NCI-H69 (cell line): ENCODE results near the gene KLHL34.

ENCODE experiments used
- DNase-seq: peaks from one replicate; lab custom pipeline; 2025; lab: John Stamatoyannopoulos, UW

Gene KLHL34

DNA sequence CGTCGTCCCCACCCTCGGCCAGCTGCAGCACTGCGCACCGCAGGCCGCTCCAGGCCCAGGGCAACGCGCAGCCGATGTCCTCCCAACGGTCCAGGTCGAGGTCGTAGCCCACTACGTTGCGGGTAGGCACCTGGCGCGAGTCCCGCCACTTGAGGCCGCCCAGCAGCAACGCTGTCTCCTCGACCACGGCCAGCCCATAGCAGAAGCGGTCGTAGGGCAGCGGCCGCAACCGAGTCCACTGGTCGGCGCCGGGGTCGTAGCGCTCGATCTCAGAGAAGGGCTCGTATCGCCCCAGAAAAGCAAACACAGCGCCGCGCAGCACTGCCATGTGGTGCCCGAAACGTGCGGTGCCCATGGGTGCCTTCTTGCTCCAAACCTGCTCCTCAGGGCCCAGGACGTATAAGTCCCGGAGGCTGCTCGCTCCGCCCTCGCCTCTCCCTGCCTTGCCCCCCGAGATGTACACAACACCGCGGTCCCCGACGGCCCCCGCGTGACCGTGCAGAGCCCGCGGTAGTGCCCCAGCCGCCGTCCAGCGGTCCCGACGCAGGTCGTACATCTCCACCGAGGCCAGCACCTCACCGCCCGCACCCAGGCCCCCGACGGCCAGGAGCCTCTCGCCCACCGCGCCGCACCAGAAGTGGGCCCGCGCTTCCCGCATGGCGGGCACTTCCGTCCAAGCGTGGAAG is 2.1 kb downstream of the KLHL34 start:
- DNase-seq: no peak

- no peak for DNase-seq
These were observed 12.2 kb downstream of the KLHL34 start for GRCh38 chrX:21645886-21646285.

GRCh38 chrX:21645431-21645830 is 12.7 kb downstream of the KLHL34 start:
- DNase-seq: no peak

DNA sequence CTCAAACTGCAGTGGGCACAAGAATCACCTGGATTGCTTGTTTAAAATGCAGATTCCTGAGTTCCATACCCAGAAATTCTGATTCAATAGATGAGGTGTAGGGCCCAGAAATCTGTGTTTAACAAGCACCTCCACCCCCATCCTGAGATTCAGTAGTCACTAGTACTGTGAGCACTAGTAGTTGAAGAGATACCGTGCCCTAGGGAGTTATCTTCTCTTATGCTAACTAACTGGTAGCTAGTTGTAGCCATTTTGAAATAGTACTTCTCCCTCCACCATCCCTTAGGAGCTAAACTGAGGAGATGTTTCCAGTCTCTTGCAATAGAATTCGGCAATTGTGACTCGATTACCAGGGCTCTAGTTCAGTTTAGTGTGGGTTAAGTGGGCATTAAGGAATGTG is 18.4 kb downstream of the KLHL34 start:
- DNase-seq: no peak

DNA sequence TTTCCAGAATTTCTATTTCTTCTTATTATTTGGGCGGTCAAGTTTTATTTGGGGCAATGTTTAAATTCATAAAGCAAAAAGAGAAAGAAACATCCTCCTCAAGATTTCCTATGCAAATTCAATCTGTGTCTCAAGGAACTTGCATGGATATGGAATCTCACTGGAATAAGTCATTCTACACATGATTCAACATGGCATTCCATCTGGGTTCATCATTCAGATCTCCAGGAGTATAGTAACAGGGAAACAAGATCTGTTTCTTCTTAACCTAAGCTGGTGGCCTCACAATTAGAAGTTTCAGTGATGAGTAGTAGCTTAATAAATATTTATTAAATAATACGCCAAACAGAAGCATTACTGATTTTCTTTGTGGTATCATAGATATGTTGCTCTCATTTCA is 19.8 kb downstream of the KLHL34 start:
- no peak for DNase-seq

GRCh38 chrX:21632027-21632426 is 26.1 kb downstream of the KLHL34 start:
- DNase-seq: no peak

- no peak for DNase-seq
These were observed 34.2 kb downstream of the KLHL34 start for GRCh38 chrX:21623778-21624501.

DNA sequence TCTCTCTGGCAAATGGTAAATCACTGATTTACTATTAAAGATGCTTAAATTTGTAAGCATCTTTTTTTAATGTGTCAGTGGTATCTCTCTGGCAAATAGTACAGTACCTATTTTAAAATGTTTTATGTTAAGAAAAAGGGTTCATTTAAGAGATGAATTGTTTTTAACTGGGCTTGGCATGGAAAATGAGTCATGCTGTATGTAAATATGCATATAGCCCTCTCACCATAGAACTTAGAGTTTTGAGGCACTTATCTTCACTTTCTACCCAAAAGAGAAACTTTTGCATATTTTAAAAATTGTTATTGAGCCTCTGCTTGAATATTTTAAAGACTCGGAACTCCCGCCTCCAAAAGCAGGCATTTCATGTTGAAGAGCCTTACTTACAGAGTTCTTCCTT is 37.9 kb downstream of the KLHL34 start:
- no peak for DNase-seq

- DNase-seq: no peak
These were observed 41.7 kb downstream of the KLHL34 start for GRCh38 chrX:21616386-21616785.

GRCh38 chrX:21612154-21612553 is 46.0 kb downstream of the KLHL34 start:
- DNase-seq: peak; percentile 1

DNA sequence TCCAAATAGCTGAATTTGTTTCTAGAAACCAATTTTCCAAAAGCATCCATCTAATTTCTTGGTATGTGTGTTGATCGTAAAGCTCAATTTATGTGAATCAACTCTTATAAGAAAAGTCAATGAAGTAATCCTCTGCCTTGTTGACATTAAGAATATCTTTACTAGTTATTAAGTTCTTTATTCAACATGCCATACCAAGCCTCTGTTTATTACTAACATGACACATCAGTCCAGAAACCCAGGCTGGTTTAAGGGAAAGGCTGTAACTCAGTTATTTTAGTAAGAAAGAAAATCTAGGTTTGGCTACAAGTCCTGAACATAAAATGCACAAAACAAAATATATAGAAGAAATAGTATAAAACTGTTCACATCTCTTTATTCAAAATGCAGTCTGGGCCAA is 48.0 kb downstream of the KLHL34 start:
- DNase-seq: no peak

- DNase-seq: no peak
These were observed 52.1 kb downstream of the KLHL34 start for GRCh38 chrX:21606002-21606401.
